Measurements from ENCODE around the gene TBX21.

Gene TBX21

DNA sequence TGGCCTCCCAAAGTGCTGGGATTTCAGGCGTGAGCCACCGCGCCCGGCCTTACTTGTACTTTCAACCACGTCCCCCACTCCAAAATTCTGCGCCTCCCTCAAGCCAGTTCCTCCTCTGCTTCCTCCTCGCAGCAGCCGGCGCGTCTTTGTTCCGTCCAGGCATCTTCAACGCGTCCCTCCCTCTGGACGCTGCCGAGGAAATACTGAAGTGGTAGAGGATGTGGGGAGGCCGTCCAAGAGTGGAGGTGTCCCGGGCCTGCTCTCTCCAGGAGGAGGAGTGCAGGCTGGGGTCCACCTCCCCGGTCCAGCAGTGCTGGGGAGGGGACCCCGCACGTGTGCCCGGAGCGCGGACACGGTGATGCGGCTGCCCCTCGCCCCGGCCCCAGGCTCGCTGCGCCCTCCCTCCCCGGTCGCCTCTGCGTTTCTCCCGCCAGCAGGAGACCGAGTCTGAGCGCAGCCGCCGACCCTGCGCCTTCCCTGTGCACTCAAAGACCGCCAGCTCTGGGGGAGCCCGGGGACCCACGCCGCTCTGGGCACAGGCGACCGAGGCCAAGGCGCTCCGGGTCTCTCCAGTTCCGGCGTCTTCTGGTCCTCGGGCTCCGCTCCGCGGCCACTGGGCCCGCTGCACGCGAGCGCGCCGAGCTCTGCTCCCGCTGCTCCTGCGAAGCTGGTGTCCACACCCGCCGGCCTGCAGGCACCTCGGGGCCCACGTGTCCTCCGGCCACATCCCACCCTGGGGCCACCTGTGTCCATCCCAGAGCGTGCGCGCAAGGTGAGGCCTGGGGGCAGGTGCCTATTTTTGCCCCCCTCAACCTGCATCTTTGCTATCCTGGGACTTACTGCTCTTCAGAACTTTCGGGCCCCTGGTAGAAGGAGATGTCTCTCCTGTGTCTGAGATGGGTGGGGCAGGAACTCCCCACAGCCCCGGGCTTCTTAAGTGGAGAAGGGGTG lies 56.9 kb downstream of the TBX21 start (continued):
- TF ChIP-seq ZNF560 (tag by site-specific recombination; IDR thresholded peaks at IDR 0.05; ENCODE audit: borderline replicate concordance) = no peak
- peak; percentile 80 for TF ChIP-seq GLIS2 (tag by site-specific recombination; IDR thresholded peaks at IDR 0.05)
- TF ChIP-seq ZNF26 (tag by site-specific recombination; IDR thresholded peaks at IDR 0.05) = no peak
- peak; percentile 77 for TF ChIP-seq ZBTB17 (tag by site-specific recombination; IDR thresholded peaks at IDR 0.05)
- TF ChIP-seq, protein P1, sequence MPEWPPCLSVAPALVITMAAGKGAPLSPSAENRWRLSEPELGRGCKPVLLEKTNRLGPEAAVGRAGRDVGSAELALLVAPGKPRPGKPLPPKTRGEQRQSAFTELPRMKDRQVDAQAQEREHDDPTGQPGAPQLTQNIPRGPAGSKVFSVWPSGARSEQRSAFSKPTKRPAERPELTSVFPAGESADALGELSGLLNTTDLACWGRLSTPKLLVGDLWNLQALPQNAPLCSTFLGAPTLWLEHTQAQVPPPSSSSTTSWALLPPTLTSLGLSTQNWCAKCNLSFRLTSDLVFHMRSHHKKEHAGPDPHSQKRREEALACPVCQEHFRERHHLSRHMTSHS (tag by site-specific recombination; IDR thresholded peaks at IDR 0.05) = no peak
- no peak for TF ChIP-seq ZNF48 (tag by site-specific recombination; IDR thresholded peaks at IDR 0.05)
- TF ChIP-seq ZBTB26 (tag by site-specific recombination; optimal IDR thresholded peaks at IDR 0.05) = peak; percentile 87
- TF ChIP-seq ZNF10 (tag by site-specific recombination; IDR thresholded peaks at IDR 0.05) = no peak
- no peak for TF ChIP-seq MYNN (tag by site-specific recombination; IDR thresholded peaks at IDR 0.05; ENCODE audit: borderline replicate concordance)
- TF ChIP-seq, protein P2, sequence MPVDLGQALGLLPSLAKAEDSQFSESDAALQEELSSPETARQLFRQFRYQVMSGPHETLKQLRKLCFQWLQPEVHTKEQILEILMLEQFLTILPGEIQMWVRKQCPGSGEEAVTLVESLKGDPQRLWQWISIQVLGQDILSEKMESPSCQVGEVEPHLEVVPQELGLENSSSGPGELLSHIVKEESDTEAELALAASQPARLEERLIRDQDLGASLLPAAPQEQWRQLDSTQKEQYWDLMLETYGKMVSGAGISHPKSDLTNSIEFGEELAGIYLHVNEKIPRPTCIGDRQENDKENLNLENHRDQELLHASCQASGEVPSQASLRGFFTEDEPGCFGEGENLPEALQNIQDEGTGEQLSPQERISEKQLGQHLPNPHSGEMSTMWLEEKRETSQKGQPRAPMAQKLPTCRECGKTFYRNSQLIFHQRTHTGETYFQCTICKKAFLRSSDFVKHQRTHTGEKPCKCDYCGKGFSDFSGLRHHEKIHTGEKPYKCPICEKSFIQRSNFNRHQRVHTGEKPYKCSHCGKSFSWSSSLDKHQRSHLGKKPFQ (tag by site-specific recombination; IDR thresholded peaks at IDR 0.05) = no peak
- TF ChIP-seq YY1 (tag by site-specific recombination; IDR thresholded peaks at IDR 0.05) = no peak
- TF ChIP-seq ZNF211 (tag by site-specific recombination; IDR thresholded peaks at IDR 0.05; ENCODE audit: low read depth) = no peak
- TF ChIP-seq PRDM2 (tag by site-specific recombination; IDR thresholded peaks at IDR 0.05; ENCODE audit: borderline replicate concordance) = no peak
- no peak for TF ChIP-seq ZNF558 (tag by site-specific recombination; IDR thresholded peaks at IDR 0.05)

Data from HEK293 (cell line).